HEK293T (cell line): ENCODE data around the gene TOP3B.

ENCODE experiments used
- CTCF ChIA-PET: fragments of 350-600 bp; formaldehyde crosslinking; extraction: SDS; loops from one replicate; lab custom pipeline; 2021; ENCODE audit warnings: antibody characterized with exemption, inconsistent platforms; lab: Yijun Ruan, JAX
- POLR2A ChIA-PET: fragments of 350-600 bp; formaldehyde crosslinking; extraction: SDS; loops from one replicate; lab custom pipeline; 2020; ENCODE audit warnings: antibody characterized with exemption, inconsistent platforms; lab: Yijun Ruan, JAX
- DNase-seq: peaks from one replicate; pipeline ENCODE4 v3.0.0; 2012; ENCODE audit warnings: mixed read lengths; ENCODE audit errors: extremely low spot score
- ARNT ChIP-seq: fragments of 450-650 bp; IDR thresholded peaks from 2 replicates; pipeline ENCODE4 v1.6.1; 2017; ENCODE audit warnings: mild to moderate bottlenecking
- BHLHE40 ChIP-seq: fragments of 450-650 bp; IDR thresholded peaks from 2 replicates; pipeline ENCODE4 v1.6.1; 2016; ENCODE audit warnings: mild to moderate bottlenecking, moderate library complexity, borderline replicate concordance
- CTBP1 ChIP-seq: fragments of 450-650 bp; IDR thresholded peaks from 2 replicates; pipeline ENCODE4 v1.6.1; 2016; ENCODE audit warnings: borderline replicate concordance
- ELF4 ChIP-seq: fragments of 450-650 bp; IDR thresholded peaks from 2 replicates; pipeline ENCODE4 v1.6.1; 2017; ENCODE audit warnings: antibody characterized with exemption
- FOXA1 ChIP-seq: fragments of 450-650 bp; IDR thresholded peaks from 2 replicates; pipeline ENCODE4 v1.6.1; 2016; ENCODE audit warnings: mild to moderate bottlenecking
- FOXK2 ChIP-seq: fragments of 450-650 bp; IDR thresholded peaks from 2 replicates; pipeline ENCODE4 v1.6.1; 2016; ENCODE audit warnings: mild to moderate bottlenecking
- FOXM1 ChIP-seq: fragments of 450-650 bp; IDR thresholded peaks from 2 replicates; pipeline ENCODE4 v1.6.1; 2017; ENCODE audit warnings: mild to moderate bottlenecking, borderline replicate concordance
- HDGF ChIP-seq: fragments of 450-650 bp; IDR thresholded peaks from 2 replicates; pipeline ENCODE4 v1.6.1; 2017; ENCODE audit warnings: antibody characterized with exemption, borderline replicate concordance
- L3MBTL2 ChIP-seq: fragments of 450-650 bp; conservative IDR thresholded peaks from 2 replicates; pipeline ENCODE4 v1.6.1; 2016; ENCODE audit warnings: mild to moderate bottlenecking
- LEF1 ChIP-seq: fragments of 450-650 bp; IDR thresholded peaks from 2 replicates; pipeline ENCODE4 v1.6.1; 2017; ENCODE audit warnings: mild to moderate bottlenecking, borderline replicate concordance
- NFRKB ChIP-seq: fragments of 450-650 bp; IDR thresholded peaks from 2 replicates; pipeline ENCODE4 v1.6.1; 2016; ENCODE audit warnings: mild to moderate bottlenecking, moderate library complexity
- SP1 ChIP-seq: fragments of 450-650 bp; IDR thresholded peaks from 2 replicates; pipeline ENCODE4 v1.6.1; 2017
- SUZ12 ChIP-seq: fragments of 450-650 bp; IDR thresholded peaks from 2 replicates; pipeline ENCODE4 v1.6.1; 2016; ENCODE audit warnings: mild to moderate bottlenecking
- TARDBP ChIP-seq: fragments of 450-650 bp; IDR thresholded peaks from 2 replicates; pipeline ENCODE4 v1.6.1; 2016
- ZNF384 ChIP-seq: fragments of 450-650 bp; IDR thresholded peaks from 2 replicates; pipeline ENCODE4 v1.6.1; 2016
- TF ChIP-seq, protein P1 (sequence below): fragments of 450-650 bp; IDR thresholded peaks from 2 replicates; pipeline ENCODE4 v1.6.1; 2016

TOP3B gene

GRCh38 chr22:22001664-22002525 is 19.3 kb upstream of the TOP3B start:
- TF ChIP-seq FOXM1 (no peak), FOXA1 (no peak)
- no peak for DNase-seq
- CTCF ChIA-PET: no interaction called here
- POLR2A ChIA-PET: interaction anchor here (1.2 to 1.3 kb wide), 2 partner anchors 9 to 19 kb away, joined by 4 to 6 read pairs; partner anchors contain the start of gene TOP3B

- ChIA-PET CTCF (no interaction called here), POLR2A (no interaction called here)
- no peak for TF ChIP-seq ELF4
- TF ChIP-seq SP1: no peak
- no peak for TF ChIP-seq TARDBP
- TF ChIP-seq FOXM1: no peak
- TF ChIP-seq ARNT: no peak
- no peak for TF ChIP-seq FOXK2
- no peak for TF ChIP-seq SUZ12
- TF ChIP-seq, protein P1, sequence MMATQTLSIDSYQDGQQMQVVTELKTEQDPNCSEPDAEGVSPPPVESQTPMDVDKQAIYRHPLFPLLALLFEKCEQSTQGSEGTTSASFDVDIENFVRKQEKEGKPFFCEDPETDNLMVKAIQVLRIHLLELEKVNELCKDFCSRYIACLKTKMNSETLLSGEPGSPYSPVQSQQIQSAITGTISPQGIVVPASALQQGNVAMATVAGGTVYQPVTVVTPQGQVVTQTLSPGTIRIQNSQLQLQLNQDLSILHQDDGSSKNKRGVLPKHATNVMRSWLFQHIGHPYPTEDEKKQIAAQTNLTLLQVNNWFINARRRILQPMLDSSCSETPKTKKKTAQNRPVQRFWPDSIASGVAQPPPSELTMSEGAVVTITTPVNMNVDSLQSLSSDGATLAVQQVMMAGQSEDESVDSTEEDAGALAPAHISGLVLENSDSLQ: no peak
- TF ChIP-seq FOXA1: no peak
- TF ChIP-seq NFRKB: no peak
- TF ChIP-seq ZNF384: no peak
- TF ChIP-seq LEF1: no peak
- TF ChIP-seq CTBP1: no peak
- no peak for TF ChIP-seq L3MBTL2
- TF ChIP-seq BHLHE40: no peak
- TF ChIP-seq HDGF: no peak
- DNase-seq: no peak
Measured at GRCh38 chr22:21998595-21999247, 16.1 kb upstream of the TOP3B start.

GRCh38 chr22:21996175-21996720 is 13.7 kb upstream of the TOP3B start:
- ChIA-PET POLR2A (no interaction called here), CTCF (interaction anchor here (0.7 kb wide), 1 partner anchor 11 kb away, joined by 3 read pairs; no protein-coding TSS in a partner anchor)
- DNase-seq: no peak
- TF ChIP-seq, protein P1: no peak
- TF ChIP-seq NFRKB (no peak), ARNT (no peak), CTBP1 (no peak)

- no peak for DNase-seq
- no peak for TF ChIP-seq ZNF384
- TF ChIP-seq ARNT: no peak
- no peak for TF ChIP-seq BHLHE40
- no peak for TF ChIP-seq CTBP1
- no peak for TF ChIP-seq HDGF
- no peak for TF ChIP-seq SUZ12
- no peak for TF ChIP-seq TARDBP
- no peak for TF ChIP-seq SP1
- TF ChIP-seq LEF1: no peak
- no peak for TF ChIP-seq FOXM1
- no peak for TF ChIP-seq FOXA1
- no peak for TF ChIP-seq FOXK2
- POLR2A ChIA-PET: no interaction called here
- CTCF ChIA-PET: interaction anchor here (0.7 kb wide), 1 partner anchor 11 kb away, joined by 3 read pairs; no protein-coding TSS in a partner anchor
Measured at GRCh38 chr22:21995660-21996059, 13.1 kb upstream of the TOP3B start.

DNA sequence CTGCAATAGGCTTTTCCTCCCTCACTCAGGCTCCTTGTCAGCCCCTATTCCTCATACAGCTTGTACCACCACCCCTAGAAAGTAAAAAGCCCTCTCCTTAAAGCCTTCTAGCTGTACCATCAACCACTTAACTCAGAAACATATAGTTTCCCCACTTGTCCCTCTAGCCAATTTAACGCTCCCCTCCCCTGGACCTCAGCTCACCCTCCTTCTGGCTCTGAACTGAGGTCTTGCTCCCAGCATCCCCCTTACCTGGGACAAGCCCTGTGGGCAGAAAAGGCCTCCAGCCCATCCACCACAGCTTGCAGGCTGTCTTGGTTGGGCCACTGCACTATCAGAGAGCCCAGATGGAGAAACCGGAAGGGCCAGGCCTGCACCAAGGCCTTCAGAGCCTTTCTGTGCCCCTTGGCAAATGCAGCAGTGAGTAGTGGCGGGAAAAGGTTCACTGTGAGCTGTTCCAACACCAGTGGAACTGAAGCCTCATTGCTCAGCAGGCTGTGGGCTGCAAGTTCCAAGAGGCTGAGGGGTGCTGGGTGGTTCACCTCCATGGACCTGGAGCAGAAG is 12.4 kb upstream of the TOP3B start:
- no peak for DNase-seq
- CTCF ChIA-PET: interaction anchor here (1.7 kb wide), 1 partner anchor 10 kb away, joined by 10 read pairs; no protein-coding TSS in a partner anchor
- POLR2A ChIA-PET: interaction anchor here (0.7 kb wide), 1 partner anchor 13 kb away, joined by 3 read pairs; the partner anchor contains the start of gene TOP3B
- no peak for TF ChIP-seq CTBP1
- no peak for TF ChIP-seq ZNF384
- TF ChIP-seq, protein P1: no peak
- no peak for TF ChIP-seq TARDBP
- no peak for TF ChIP-seq HDGF
- TF ChIP-seq ARNT: no peak
- no peak for TF ChIP-seq LEF1
- TF ChIP-seq SUZ12: no peak
- TF ChIP-seq BHLHE40: no peak
- TF ChIP-seq FOXA1: no peak
- TF ChIP-seq FOXK2: no peak
- no peak for TF ChIP-seq ELF4
- TF ChIP-seq FOXM1: no peak
- TF ChIP-seq NFRKB: no peak
- no peak for TF ChIP-seq SP1
- TF ChIP-seq L3MBTL2: no peak
